SH-SY5Y (cell line): ENCODE results near the gene PHF8.

Experiments used
- GATA2 ChIP-seq: IDR thresholded peaks from 2 replicates; pipeline ENCODE4 v1.6.1; 2011; ENCODE audit warnings: mild to moderate bottlenecking, low read depth, low read length
- GATA3 ChIP-seq: IDR thresholded peaks from 2 replicates; pipeline ENCODE4 v1.6.1; 2011; ENCODE audit warnings: low read depth, mild to moderate bottlenecking, low read length, moderate library complexity

PHF8 gene

DNA sequence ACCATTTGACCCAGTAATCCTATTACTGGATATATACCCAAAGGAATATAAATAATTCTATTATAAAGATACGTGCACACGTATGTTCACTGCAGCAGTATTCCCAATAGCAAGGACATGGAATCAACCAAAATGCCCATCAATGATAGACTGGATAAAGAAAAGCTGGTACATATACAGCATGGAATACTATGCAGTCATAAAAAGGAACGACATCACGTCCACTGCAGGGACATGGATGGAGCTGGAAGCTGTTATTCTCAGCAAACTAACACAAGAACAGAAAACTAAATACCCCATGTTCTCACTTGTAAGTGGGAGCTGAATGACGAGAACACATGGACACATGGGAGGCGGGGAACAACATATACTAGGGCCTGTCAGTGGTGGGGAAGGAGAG lies 69.7 kb downstream of the PHF8 start:
- TF ChIP-seq GATA3 (no peak), GATA2 (no peak)

DNA sequence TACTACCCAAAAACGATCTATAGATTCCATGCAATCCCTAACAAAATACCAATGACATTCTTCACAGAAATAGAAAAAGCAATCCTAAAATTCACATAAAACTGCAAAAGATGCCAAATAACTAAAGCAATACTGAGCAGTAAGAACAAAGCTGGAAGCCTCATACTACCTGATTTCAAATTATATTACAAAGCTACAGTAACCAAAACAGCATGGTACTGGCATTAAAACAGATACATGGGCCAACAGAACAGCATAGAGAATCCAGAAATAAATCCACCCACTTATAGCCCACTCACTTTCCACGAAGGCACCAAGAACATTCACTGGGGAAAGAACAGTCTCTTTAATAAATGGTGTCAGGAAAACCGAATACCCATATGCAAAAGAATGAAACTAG lies 74.7 kb downstream of the PHF8 start:
- TF ChIP-seq GATA2, result no peak
- TF ChIP-seq GATA3, result no peak

DNA sequence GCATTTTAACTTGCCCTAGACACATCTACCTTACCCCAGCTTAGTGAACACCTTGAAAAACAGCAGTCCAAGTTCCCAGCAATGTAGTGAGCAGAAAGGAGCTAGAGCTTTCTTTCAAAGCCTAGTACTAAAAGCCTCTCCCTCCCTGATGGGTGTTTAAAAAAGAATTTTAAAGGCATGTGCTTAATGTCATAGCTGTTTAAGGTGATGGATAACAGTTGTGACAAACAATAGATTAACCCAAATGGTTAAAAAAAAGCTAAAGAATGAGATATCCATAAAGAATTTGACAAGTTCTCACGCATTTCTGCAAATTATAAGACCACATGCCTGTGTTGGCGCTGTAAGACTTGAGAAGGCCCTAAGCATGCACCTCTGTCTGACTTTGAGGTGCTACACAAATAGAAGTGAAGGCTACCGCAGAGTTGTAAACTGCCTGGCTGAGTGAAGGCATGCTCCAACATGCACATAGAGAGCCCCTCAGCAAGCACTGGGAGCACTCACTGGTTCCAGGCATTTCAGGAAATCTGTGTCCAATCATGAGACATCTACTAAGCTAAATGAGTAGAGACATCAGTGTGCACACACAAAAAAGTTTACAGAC lies 94.0 kb downstream of the PHF8 start:
- TF ChIP-seq GATA2 (no peak), GATA3 (no peak)

DNA sequence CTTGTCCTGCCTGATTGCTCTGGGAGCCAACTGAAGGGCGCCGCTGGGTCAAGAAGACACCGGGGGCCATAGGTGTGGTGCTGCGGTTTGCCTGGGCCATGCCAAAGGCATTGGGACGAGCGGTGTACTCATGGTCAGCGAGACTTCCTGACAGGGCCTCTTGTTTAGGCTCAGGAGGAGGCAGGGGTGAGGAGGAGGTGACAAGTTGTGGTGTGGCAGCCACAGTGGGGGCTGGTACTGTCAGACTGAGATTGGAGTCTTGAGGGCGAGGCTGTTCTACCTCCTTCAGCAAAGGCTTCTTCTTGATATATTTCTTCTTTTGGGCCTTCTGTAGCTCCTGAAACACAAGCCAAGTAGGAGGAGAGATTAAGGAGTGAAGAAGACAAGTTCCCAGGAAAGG lies 104.1 kb downstream of the PHF8 start:
- TF ChIP-seq GATA2, result no peak
- no peak for TF ChIP-seq GATA3

DNA sequence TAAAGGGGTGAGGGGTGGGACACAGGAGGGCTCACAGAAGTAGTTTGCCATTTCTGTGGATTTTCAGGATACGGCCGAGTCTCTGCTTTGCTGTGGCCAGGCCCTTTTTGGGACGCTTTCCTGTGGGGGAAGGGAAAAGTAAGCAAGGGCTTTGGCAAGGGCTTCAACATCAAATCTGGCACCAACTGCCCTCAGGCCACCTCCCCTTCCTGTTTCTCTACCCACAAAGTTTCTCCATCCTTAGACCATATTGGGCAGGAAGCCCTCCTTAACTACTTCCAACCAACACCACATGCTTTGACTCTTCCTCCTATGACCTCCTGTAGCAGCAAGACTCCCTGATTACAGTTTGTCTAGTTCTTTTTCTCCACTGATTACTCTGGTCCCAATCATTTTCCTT lies 105.1 kb downstream of the PHF8 start:
- TF ChIP-seq GATA3 (no peak), GATA2 (no peak)

DNA sequence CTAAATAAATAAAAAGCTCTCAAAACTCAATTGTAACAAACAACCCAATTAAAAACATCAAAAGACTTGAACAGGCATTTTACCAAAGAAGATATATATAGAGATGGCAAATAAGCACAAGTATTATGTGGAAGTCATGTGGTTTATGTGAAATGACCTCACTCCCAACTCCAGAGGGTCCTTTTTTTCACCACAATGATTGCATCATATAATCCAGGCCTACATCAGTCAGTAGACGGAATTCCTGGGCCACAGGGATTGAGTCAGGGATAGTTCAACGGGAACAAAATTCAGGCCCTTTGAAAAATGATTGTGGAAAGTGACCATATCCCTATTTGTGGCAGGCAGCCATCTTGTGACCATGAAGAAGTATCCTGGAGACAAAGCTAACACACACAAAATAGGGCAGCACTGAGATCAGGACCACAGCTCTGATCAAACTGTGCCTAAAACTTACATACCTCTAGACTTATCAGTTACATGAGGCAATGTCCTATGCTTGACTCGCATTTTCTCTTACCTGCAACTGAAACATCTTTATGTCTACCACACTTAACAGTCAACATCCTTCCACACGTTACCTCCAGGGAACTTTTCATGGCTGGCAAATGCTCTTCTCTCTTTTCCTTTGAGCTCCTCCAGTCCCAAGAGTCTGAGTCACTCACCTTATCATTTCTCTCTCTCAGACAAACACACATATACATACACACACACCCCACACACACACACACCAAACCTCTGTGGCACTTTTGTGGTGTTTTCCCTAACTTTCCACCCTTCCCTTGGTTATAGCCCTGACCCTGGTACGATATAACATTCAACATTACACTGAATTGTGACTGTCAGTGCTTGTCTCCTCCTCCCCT lies 113.5 kb downstream of the PHF8 start:
- TF ChIP-seq GATA2, result no peak
- TF ChIP-seq GATA3, result no peak

DNA sequence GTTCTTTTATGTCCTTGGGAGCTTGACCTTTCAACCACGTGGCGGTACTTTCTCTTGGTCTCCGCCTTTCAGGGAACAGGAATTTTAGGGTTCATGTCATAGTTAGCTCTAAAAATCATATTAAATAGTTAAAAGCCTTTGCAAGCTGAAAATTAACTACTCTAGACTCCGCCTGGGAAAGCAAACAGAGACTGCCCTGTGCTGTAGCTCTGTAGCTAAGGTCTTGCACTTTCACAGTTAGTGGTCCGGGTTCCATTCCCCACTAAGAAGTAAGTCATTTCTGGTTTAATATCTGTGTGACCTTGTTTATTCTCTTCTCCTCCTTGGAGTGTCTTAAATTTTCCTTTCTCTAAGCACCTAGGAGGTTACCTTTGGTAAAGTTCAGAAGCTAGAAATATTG lies 118.2 kb downstream of the PHF8 start:
- TF ChIP-seq GATA2, result no peak
- TF ChIP-seq GATA3, result no peak

DNA sequence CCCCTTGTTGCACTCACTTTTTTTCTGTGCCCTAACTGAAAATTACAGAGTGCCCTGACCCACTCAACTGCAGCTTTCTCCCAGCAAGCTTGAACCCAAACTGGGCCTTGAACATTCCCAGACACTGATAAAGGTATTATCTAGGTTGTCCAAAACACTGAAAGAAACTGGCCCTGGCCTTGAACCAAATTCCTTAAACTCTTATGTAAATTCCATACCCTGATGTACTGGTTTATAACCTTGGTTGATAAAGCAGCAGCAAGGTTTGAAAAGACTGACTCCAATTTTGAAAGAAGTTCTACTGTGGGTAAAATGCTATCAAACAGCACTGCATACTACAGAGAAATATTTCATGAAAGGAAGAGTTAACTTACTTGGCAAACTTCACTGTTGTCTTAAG lies 125.6 kb downstream of the PHF8 start:
- TF ChIP-seq GATA2 (no peak), GATA3 (no peak)

DNA sequence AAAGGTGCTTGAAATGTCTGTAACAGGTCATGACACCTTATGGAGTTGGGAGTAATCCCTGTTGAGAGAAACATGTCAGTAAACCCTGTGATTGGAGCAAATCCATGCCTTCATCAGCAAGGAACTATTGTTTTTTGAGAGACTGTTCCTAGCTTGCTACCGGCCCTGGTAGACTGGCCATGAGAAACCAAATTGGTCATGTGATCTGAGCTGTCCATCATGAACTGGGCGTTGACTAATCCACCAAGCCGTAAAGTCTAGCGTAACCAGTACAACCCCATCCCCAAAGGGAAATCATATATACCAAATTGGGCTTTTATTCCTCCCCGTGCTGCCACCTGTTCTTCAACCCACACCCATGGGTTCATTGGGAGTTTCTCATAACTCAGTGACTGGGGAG lies 143.7 kb downstream of the PHF8 start:
- no peak for TF ChIP-seq GATA2
- no peak for TF ChIP-seq GATA3

DNA sequence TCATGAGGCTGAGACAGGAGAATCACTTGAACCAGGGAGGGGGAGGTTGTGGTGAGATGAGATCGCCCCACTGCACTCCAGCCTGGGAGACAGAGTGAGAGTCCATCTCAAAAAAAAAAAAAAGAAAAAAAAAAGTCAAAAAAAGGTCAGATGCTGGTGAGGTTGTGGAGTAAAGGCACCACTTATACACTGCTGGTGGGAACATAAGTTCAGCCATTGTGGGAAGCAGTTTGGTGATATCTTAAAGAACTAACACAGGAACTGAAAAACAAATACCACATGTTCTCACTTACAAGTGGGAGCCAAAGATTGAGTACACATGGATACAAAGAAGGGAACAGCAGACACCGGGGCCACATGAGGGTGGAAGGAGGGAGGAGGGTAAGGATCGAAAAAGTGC lies 149.0 kb downstream of the PHF8 start:
- TF ChIP-seq GATA2, result no peak
- TF ChIP-seq GATA3, result no peak
